ENCODE measurements around the gene HSD3B7. TPM values are rescaled to one million over a fixed set of nuclear protein-coding genes. Genes with fewer than 3 reads are reported as not detected.
"Not testable (repeated sequence)": the region's sequence is repeated elsewhere in the genome, so short reads cannot be mapped to it uniquely, and the experiment has no call there.

The HSD3B7 gene
- polyA plus RNA-seq, 1 donor, result 11.7 TPM

GRCh38 chr16:31009894-31010584 is 25.0 kb downstream of the HSD3B7 start:
- WGBS (ENCODE audit: insufficient coverage, low lambda C conversion rate), result no CpG with 5 or more reads among the region's 36 CpGs
- no peaks in the 10 kb centered on the region for H3K4me1 ChIP-seq (ENCODE audit: control insufficient read depth, insufficient read depth, low read length)
- no peak overlapping the region for H3K27ac ChIP-seq (ENCODE audit: low read length)
- no peak for DNase-seq
- H3K27me3 ChIP-seq (ENCODE audit: control insufficient read depth, insufficient read depth, low read length), result peaks cover 61% of the 10 kb centered on the region
- H3K36me3 ChIP-seq (ENCODE audit: control insufficient read depth, insufficient read depth, low read length), result no peaks in the 10 kb centered on the region
- peak overlapping the region; percentile 0 for H3K4me3 ChIP-seq (ENCODE audit: low read length)
- no peaks in the 10 kb centered on the region for H3K9me3 ChIP-seq (ENCODE audit: control insufficient read depth, low read depth, low read length)

GRCh38 chr16:31010585-31011325 is 25.7 kb downstream of the HSD3B7 start, which contains the start of gene STX1B:
STX1B (minus strand) TSS chr16:31010638; CDS start chr16:31010396, 242 bp downstream.
- no peaks in the 10 kb centered on the region for H3K4me1 ChIP-seq (ENCODE audit: control insufficient read depth, insufficient read depth, low read length)
- no peak for DNase-seq
- peak within 1 kb of the TSS; percentile 0 for H3K4me3 ChIP-seq (ENCODE audit: low read length)
- no peaks in the 10 kb centered on the region for H3K9me3 ChIP-seq (ENCODE audit: control insufficient read depth, low read depth, low read length)
- H3K27ac ChIP-seq (ENCODE audit: low read length), result no peak within 1 kb of the TSS
- no peaks in the 10 kb centered on the region for H3K36me3 ChIP-seq (ENCODE audit: control insufficient read depth, insufficient read depth, low read length)
- WGBS (ENCODE audit: insufficient coverage, low lambda C conversion rate), result no CpG with 5 or more reads among the region's 45 CpGs
- peaks cover 59% of the 10 kb centered on the region for H3K27me3 ChIP-seq (ENCODE audit: control insufficient read depth, insufficient read depth, low read length)

GRCh38 chr16:31011815-31012214 is 26.8 kb downstream of the HSD3B7 start:
- H3K4me3 ChIP-seq (ENCODE audit: low read length); H3K9me3 ChIP-seq (ENCODE audit: control insufficient read depth, low read depth, low read length); H3K36me3 ChIP-seq (ENCODE audit: control insufficient read depth, insufficient read depth, low read length); H3K27ac ChIP-seq (ENCODE audit: low read length); DNase-seq; H3K4me1 ChIP-seq (ENCODE audit: control insufficient read depth, insufficient read depth, low read length): not testable (repeated sequence)
- peaks cover 50% of the 10 kb centered on the region for H3K27me3 ChIP-seq (ENCODE audit: control insufficient read depth, insufficient read depth, low read length)
- WGBS (ENCODE audit: insufficient coverage, low lambda C conversion rate), result no CpG with 5 or more reads among the region's 7 CpGs

GRCh38 chr16:31013292-31013691 is 28.3 kb downstream of the HSD3B7 start:
- H3K27ac ChIP-seq (ENCODE audit: low read length); H3K36me3 ChIP-seq (ENCODE audit: control insufficient read depth, insufficient read depth, low read length); H3K4me1 ChIP-seq (ENCODE audit: control insufficient read depth, insufficient read depth, low read length); H3K4me3 ChIP-seq (ENCODE audit: low read length); DNase-seq; H3K9me3 ChIP-seq (ENCODE audit: control insufficient read depth, low read depth, low read length): not testable (repeated sequence)
- H3K27me3 ChIP-seq (ENCODE audit: control insufficient read depth, insufficient read depth, low read length), result peaks cover 35% of the 10 kb centered on the region

DNA sequence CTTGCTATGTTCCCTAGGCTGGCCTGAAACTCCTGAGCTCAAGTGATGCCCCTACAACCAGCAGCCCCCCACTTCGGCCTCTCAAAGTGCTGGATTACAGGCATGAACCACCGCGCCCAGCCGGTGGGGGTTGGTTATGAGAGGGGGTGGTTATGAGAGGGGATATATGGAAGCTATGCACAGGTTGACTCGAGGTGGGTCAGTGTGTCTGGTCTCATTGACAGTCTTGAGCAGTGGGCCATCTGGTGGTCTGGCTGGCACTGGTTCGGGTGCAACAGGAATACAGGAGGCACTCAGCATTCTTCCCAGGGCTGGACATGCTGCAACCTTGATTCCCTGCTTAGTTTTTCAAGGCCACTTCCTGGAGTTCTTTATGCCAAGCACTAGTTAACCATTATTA is 31.0 kb downstream of the HSD3B7 start:
- peaks cover 15% of the 10 kb centered on the region for H3K27me3 ChIP-seq (ENCODE audit: control insufficient read depth, insufficient read depth, low read length)

DNA sequence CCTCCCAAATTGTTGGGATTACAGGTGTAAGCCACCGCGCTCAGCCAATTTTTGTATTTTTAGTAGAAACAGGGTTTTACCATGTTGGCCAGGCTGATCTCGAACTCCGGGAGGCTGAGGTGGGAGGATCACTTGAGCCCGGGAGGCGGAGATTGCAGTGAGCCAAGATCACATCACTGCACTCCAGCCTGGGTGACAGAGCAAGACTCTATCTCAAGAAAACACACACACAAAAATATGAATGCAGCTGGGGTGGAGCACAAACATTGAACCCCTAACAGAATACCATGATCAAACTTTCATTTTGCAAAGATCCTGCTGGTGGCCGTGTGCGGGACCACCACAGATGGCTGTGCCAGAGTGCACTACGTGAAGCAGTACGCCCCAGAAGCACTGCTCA is 32.7 kb downstream of the HSD3B7 start:
- not testable (repeated sequence) for H3K36me3 ChIP-seq (ENCODE audit: control insufficient read depth, insufficient read depth, low read length); H3K4me3 ChIP-seq (ENCODE audit: low read length); DNase-seq; H3K9me3 ChIP-seq (ENCODE audit: control insufficient read depth, low read depth, low read length); H3K4me1 ChIP-seq (ENCODE audit: control insufficient read depth, insufficient read depth, low read length); H3K27ac ChIP-seq (ENCODE audit: low read length); H3K27me3 ChIP-seq (ENCODE audit: control insufficient read depth, insufficient read depth, low read length)
- WGBS (ENCODE audit: insufficient coverage, low lambda C conversion rate), result no CpG with 5 or more reads among the region's 10 CpGs

More for the DNA sequence above, 31.0 kb downstream of the HSD3B7 start:
- H3K27ac ChIP-seq (ENCODE audit: low read length), result no peak overlapping the region
- no peak overlapping the region for H3K4me3 ChIP-seq (ENCODE audit: low read length)
- no peaks in the 10 kb centered on the region for H3K36me3 ChIP-seq (ENCODE audit: control insufficient read depth, insufficient read depth, low read length)
- H3K4me1 ChIP-seq (ENCODE audit: control insufficient read depth, insufficient read depth, low read length), result peaks cover 5% of the 10 kb centered on the region
- H3K9me3 ChIP-seq (ENCODE audit: control insufficient read depth, low read depth, low read length), result no peaks in the 10 kb centered on the region
- peak in 1 of 2 donors; percentile 25 for DNase-seq
- no CpG with 5 or more reads among the region's 6 CpGs for WGBS (ENCODE audit: insufficient coverage, low lambda C conversion rate)

DNA sequence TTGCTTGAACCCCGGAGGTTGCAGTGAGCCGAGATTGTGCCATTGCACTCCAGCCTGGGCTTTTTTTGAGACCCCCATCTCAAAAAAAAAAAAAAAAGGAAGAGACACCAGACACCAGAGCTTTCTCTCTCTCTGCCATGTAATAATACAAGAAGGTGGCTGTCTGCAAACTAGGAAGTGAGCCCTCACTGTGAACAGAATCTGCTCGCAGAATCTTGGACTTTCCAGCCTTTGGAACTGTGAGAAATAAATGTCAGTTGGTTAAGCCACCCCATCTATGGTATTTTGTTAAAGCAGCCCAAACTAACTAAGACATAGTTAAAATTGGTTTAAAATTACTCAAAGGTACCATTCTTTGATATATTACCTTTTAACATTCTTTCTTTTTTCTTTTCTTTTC is 35.5 kb downstream of the HSD3B7 start:
- Histone ChIP-seq H3K4me1 (ENCODE audit: control insufficient read depth, insufficient read depth, low read length) (peaks cover 8% of the 10 kb centered on the region), H3K36me3 (ENCODE audit: control insufficient read depth, insufficient read depth, low read length) (no peaks in the 10 kb centered on the region), H3K27ac (ENCODE audit: low read length) (no peak overlapping the region), H3K27me3 (ENCODE audit: control insufficient read depth, insufficient read depth, low read length) (no peaks in the 10 kb centered on the region), H3K9me3 (ENCODE audit: control insufficient read depth, low read depth, low read length) (no peaks in the 10 kb centered on the region), H3K4me3 (ENCODE audit: low read length) (no peak overlapping the region)
- no peak for DNase-seq
- WGBS (ENCODE audit: insufficient coverage, low lambda C conversion rate), result 86% methylated on average over 1 of the region's 3 CpGs

- Histone ChIP-seq H3K4me1 (ENCODE audit: control insufficient read depth, insufficient read depth, low read length) (peaks cover 3% of the 10 kb centered on the region), H3K27ac (ENCODE audit: low read length) (no peak overlapping the region), H3K4me3 (ENCODE audit: low read length) (no peak overlapping the region), H3K27me3 (ENCODE audit: control insufficient read depth, insufficient read depth, low read length) (no peaks in the 10 kb centered on the region), H3K36me3 (ENCODE audit: control insufficient read depth, insufficient read depth, low read length) (no peaks in the 10 kb centered on the region), H3K9me3 (ENCODE audit: control insufficient read depth, low read depth, low read length) (no peaks in the 10 kb centered on the region)
- WGBS (ENCODE audit: insufficient coverage, low lambda C conversion rate), result 61% methylated on average over 3 of the region's 12 CpGs
- peak; percentile 44 to 77 for DNase-seq
Measured at GRCh38 chr16:31022544-31023251, 37.7 kb downstream of the HSD3B7 start.

DNA sequence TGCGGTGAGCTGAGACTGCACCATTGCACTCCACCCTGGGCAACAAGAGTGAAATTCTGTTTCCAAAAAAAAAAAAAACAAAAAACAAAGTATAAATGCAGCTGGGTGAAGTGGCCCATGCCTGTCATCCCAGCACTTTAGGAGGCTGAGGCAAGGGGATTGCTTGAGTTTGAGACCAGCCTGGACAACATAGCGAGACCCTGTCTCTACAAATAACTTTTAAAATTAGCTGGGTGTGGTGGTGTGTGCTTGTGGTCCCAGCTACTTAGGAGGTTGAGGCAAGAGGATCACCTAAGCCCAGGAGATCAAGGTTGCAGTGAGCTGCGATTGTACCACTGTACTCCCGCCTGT is 38.2 kb downstream of the HSD3B7 start:
- Histone ChIP-seq H3K4me3 (ENCODE audit: low read length) (no peak overlapping the region), H3K4me1 (ENCODE audit: control insufficient read depth, insufficient read depth, low read length) (peaks cover 3% of the 10 kb centered on the region), H3K9me3 (ENCODE audit: control insufficient read depth, low read depth, low read length) (no peaks in the 10 kb centered on the region), H3K36me3 (ENCODE audit: control insufficient read depth, insufficient read depth, low read length) (no peaks in the 10 kb centered on the region), H3K27me3 (ENCODE audit: control insufficient read depth, insufficient read depth, low read length) (no peaks in the 10 kb centered on the region), H3K27ac (ENCODE audit: low read length) (no peak overlapping the region)
- 100% methylated on average over 1 of the region's 4 CpGs for WGBS (ENCODE audit: insufficient coverage, low lambda C conversion rate)
- DNase-seq, result no peak

- Histone ChIP-seq H3K27ac (ENCODE audit: low read length) (no peak overlapping the region), H3K27me3 (ENCODE audit: control insufficient read depth, insufficient read depth, low read length) (no peaks in the 10 kb centered on the region), H3K4me3 (ENCODE audit: low read length) (no peak overlapping the region), H3K36me3 (ENCODE audit: control insufficient read depth, insufficient read depth, low read length) (no peaks in the 10 kb centered on the region), H3K9me3 (ENCODE audit: control insufficient read depth, low read depth, low read length) (no peaks in the 10 kb centered on the region), H3K4me1 (ENCODE audit: control insufficient read depth, insufficient read depth, low read length) (peaks cover 3% of the 10 kb centered on the region)
- no CpG with 5 or more reads among the region's 6 CpGs for WGBS (ENCODE audit: insufficient coverage, low lambda C conversion rate)
- DNase-seq, result no peak
Measured at GRCh38 chr16:31023627-31024226, 38.7 kb downstream of the HSD3B7 start.

All from large intestine (tissue), 3 donors.